22Rv1 (cell line): Measurements from ENCODE around the gene ITPK1.

Experiments used
- H3K27ac ChIP-seq: fragments of 450-650 bp; 2 replicates; pipeline ENCODE4 v1.5.1; 2017
- ZFX ChIP-seq: fragments of 450-650 bp; IDR thresholded peaks from 2 replicates; pipeline ENCODE4 v1.6.1; 2017; ENCODE audit warnings: antibody characterized with exemption, borderline replicate concordance
- TF ChIP-seq, protein P1 (sequence below): fragments of 450-650 bp; IDR thresholded peaks from 2 replicates; pipeline ENCODE4 v1.5.1; 2017; ENCODE audit warnings: mild to moderate bottlenecking

Gene ITPK1

DNA sequence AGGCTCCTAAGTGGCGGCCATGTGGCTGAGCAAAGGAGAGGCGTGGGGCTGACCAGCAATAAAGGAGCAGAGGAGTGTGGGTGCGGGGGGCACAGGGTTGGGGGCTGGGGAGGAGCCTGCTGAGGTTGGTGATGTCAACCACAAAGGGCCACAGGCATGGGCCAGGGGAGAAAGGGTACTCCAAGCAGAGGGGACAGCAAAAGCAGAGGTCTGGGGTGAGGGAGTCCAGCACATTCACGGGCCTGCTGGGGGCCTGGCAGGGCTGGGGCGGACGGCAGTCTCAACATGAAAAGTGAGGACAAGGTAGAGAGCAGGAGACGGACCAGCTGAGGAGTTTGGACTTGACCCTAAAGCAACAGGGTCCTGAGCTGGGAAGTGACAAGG lies 111.0 kb downstream of the ITPK1 start:
- no peak overlapping the region for H3K27ac ChIP-seq
- no peak for TF ChIP-seq ZFX
- TF ChIP-seq, protein P1, sequence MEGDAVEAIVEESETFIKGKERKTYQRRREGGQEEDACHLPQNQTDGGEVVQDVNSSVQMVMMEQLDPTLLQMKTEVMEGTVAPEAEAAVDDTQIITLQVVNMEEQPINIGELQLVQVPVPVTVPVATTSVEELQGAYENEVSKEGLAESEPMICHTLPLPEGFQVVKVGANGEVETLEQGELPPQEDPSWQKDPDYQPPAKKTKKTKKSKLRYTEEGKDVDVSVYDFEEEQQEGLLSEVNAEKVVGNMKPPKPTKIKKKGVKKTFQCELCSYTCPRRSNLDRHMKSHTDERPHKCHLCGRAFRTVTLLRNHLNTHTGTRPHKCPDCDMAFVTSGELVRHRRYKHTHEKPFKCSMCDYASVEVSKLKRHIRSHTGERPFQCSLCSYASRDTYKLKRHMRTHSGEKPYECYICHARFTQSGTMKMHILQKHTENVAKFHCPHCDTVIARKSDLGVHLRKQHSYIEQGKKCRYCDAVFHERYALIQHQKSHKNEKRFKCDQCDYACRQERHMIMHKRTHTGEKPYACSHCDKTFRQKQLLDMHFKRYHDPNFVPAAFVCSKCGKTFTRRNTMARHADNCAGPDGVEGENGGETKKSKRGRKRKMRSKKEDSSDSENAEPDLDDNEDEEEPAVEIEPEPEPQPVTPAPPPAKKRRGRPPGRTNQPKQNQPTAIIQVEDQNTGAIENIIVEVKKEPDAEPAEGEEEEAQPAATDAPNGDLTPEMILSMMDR: no peak

DNA sequence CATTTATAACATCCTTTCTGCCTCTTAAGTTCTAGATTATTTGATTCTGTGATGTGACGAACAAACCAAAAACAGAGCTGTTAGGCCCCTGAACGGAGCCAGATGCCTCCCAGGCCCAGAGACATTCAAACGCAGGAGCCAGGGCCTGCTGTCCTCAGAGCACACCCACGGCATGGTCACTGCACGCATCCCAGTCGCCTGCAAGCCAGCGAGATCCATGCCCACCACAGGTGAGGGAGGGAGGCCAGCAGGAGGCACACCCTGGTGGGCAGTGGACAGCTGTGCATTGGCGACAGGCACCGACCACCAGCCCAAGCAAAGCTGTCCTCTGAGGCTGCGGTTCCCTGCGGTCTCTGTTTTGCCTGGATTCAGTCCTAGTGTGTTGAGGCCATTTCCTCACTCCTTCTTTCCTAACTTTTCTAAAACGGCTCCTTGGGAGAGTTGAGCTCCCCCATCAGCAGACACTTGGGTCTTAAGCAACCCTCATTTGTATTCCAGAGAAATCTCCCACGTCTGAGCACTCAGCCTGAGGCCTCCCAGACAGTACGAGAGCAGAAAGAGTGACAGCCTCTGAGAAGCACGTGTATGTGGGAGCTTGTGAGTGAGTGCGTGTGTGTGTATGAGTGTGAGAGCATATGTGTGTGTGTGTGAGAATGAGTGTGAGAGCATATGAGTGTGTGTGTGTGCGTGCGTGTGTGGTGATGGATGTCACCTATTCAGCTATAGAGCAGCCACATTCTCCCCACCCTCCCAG lies 111.6 kb downstream of the ITPK1 start:
- TF ChIP-seq ZFX: no peak
- TF ChIP-seq, protein P1: no peak
- H3K27ac ChIP-seq: no peak overlapping the region

DNA sequence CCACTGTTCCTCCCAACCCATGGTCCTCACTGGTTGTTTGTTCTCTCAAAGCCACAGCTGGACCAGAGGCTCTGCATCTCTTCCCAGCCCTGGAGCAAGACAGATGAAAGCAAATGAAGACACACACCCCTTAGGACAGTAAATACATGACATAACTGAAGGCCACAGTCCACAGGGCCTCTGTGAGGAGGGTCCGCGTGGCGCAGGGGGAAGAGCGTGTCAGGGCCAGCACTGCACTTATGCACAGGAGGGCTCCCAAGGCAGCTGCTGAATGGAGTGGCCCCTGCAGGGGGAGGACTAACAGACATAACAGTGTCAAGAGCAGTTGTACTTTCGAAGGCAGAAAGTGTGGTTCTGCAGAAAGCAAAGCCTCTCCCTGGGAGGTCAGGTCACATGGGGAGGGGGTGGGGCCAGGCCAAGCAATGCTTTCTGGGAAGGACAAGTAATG lies 112.8 kb downstream of the ITPK1 start:
- no peak for TF ChIP-seq ZFX
- TF ChIP-seq, protein P1: no peak
- no peak overlapping the region for H3K27ac ChIP-seq

DNA sequence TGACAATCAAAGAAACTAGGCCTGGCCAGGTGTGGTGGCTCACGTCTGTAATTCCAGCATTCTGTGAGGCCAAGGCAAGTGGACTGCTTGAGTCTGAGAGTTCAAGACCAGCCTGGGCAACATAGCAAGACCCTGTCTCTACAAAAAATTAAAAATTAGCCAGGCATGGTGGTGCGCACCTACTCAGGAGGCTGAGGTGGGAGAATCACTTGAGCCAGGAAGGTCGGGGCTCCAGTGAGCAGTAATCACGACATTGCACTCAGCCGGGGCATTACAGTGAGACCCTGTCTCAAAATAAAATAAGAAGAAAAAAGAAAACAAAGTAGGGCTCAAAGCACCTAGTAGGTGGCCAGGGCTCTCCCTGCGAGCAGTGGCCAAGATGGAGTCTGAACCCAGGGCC lies 113.7 kb downstream of the ITPK1 start:
- TF ChIP-seq, protein P1: no peak
- no peak for TF ChIP-seq ZFX
- no peak overlapping the region for H3K27ac ChIP-seq

DNA sequence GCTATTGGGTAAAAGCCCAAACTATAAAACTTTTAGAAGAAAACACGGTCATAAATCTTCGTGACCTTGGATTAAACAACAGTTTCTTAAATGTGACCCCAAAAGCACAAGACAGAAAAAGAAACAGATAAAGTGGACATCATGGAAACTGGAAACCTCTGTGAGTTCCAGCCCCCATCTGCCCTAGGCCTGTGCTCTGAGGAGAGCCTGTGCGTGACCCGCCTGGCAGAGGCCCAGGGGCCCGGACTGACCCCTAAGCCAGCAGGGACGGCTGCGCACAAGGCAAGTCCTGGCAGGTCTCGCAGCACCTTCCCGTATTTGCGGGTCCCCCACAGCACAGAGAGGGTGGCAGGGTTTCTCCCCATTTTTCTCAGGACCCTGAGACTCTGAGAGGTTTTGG lies 116.8 kb downstream of the ITPK1 start:
- H3K27ac ChIP-seq: no peak overlapping the region
- no peak for TF ChIP-seq ZFX

DNA sequence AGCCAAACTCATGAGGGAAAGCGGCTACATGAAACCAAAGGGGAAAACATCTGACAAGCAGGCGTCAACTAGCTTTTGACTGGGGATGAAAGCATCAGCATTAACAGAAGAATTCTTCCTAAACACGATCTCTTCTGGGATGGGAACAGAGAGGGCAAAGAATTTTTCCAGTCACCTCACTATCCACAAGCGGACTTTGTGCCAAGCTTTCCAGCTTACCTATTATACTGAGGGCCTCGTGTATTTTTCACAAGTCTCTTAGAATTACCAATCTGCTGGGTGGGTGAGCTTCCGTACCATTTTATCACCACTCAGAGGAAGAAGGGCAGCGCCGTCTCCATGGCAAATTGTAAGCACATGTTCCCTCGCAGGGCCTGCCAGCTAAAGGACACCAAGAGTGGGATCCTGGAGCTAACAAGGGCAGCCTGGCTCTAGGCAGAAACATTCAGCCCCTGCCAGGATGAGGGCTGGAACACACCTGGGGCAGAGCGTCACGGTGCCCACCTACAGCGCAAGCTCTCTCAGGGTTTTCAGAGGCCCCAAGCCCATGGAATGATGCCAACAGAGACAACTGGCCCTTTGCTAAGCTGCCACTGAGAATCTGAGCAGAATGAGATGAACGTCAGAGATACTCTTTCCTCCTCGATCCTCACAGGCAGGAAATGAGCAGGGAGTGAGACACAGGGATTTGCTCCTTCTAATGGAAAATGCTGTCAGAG lies 118.2 kb downstream of the ITPK1 start:
- TF ChIP-seq, protein P1: no peak
- TF ChIP-seq ZFX: no peak
- H3K27ac ChIP-seq: no peak overlapping the region

DNA sequence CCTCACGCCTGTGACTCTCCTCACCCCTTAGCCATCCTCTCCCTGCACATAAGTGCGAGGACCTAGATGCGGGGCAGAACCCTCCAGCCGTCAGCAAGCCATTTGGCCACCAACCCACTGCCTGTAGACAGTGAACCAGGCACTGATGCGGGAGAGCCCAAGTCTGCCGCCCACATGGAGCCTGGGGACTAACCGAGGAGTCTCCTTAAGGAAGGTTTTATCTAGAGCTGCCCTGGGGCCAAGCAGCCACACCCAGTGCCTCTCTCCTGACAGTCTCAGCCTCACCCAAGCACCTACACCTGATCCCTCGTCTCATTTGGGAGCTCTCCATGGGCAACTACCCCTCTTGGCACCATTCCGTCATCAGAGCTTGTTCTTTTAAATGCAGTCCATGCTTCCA lies 120.1 kb downstream of the ITPK1 start:
- TF ChIP-seq, protein P1: no peak
- TF ChIP-seq ZFX: no peak
- H3K27ac ChIP-seq: no peak overlapping the region

DNA sequence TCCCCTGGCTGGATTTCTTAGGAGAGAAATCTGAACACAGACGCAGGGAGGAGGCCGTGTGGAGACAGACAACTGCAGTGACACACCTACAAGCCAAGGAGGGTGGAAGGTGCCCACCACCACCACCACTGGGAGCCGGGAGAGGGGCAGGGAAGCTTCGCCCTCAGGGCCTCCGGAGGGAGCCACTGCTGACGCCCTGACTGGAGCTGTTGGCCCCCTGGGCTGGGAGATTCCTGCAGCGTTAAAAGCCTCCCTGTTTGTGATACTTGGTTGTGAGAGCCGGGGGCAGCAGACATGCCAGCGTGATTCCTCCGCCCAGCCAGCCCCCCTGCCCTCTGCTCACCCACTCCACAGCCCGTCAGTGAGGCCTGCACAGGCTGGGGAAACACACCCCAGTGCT lies 120.8 kb downstream of the ITPK1 start:
- H3K27ac ChIP-seq: no peak overlapping the region
- no peak for TF ChIP-seq ZFX
- TF ChIP-seq, protein P1: no peak
